H1 (cell line): ENCODE measurements around the gene ARHGAP18. TPM values are rescaled to one million over a fixed set of nuclear protein-coding genes. Genes with fewer than 3 reads are reported as not detected.

Experiments used
- CTCF ChIA-PET: fragments of 300-600 bp; sonication (Branson Sonifier 250); formaldehyde crosslinking; loops from one replicate; lab custom pipeline; 2021; ENCODE audit not compliant: partially characterized antibody; lab: Charles Lee
- POLR2A ChIA-PET: fragments of 300-600 bp; sonication (Branson Sonifier 250); formaldehyde crosslinking; loops from one replicate; lab custom pipeline; 2021; ENCODE audit warnings: inconsistent platforms; ENCODE audit not compliant: partially characterized antibody; lab: Charles Lee
- DNase-seq, 2 experiments: peaks; one replicate each; pipeline versions ENCODE4 v3.0.0 to v3.0.0-alpha.2; 2010 to 2022; ENCODE audit warnings: low spot score in 2 of 2, low read depth in 1 of 2, mixed read lengths in 1 of 2
- FAIRE-seq: peaks from 2 replicates; lab custom pipeline; 2011; peaks lifted over from hg19 to GRCh38; lab: Jason Lieb, UNC
- H2AFZ ChIP-seq: 2 replicates; pipeline ENCODE4 v1.8.1; 2012; ENCODE audit warnings: low read length, inconsistent platforms
- H2AK5ac ChIP-seq: 2 replicates; pipeline ENCODE4 v1.6.1; 2013; ENCODE audit warnings: low read depth, low read length
- H2BK120ac ChIP-seq: replicated peaks from 2 replicates; pipeline ENCODE3; 2013; ENCODE audit warnings: low read depth, low read length, inconsistent platforms
- H2BK12ac ChIP-seq: 2 replicates; pipeline ENCODE4 v1.6.1; 2013; ENCODE audit warnings: low read depth, low read length
- H2BK15ac ChIP-seq: 2 replicates; pipeline ENCODE4 v1.6.1; 2013; ENCODE audit warnings: low read length
- H2BK20ac ChIP-seq: 2 replicates; pipeline ENCODE4 v1.6.1; 2013; ENCODE audit warnings: low read length
- H2BK5ac ChIP-seq: 2 replicates; pipeline ENCODE4 v1.6.1; 2013; ENCODE audit warnings: low read depth, low read length
- H3K14ac ChIP-seq: 2 replicates; pipeline ENCODE4 v1.6.1; 2013; ENCODE audit warnings: inconsistent platforms; ENCODE audit not compliant: insufficient read length
- H3K18ac ChIP-seq: 2 replicates; pipeline ENCODE4 v1.6.1; 2013; ENCODE audit warnings: low read length; ENCODE audit errors: extremely low read depth
- H3K23ac ChIP-seq: 2 replicates; pipeline ENCODE4 v1.6.1; 2013; ENCODE audit warnings: inconsistent platforms; ENCODE audit not compliant: insufficient read length
- H3K23me2 ChIP-seq: 2 replicates; pipeline ENCODE4 v1.6.1; 2013; ENCODE audit warnings: low read depth, low read length
- H3K27ac ChIP-seq: 2 replicates; pipeline ENCODE4 v1.6.1; 2011; ENCODE audit warnings: low read depth, low read length, inconsistent platforms
- H3K27me3 ChIP-seq, 4 experiments: replicated peaks in 1 of 4; 1 replicate in 1 of 4; 2 replicates in 3 of 4; pipeline versions ENCODE4 v1.6.1 to v1.8.1; 2011 to 2013; ENCODE audit warnings: low read length in 3 of 4, mild to moderate bottlenecking in 3 of 4, inconsistent platforms in 2 of 4, mixed read lengths in 2 of 4, moderate library complexity in 1 of 4; ENCODE audit not compliant: control insufficient read depth in 3 of 4, insufficient read depth in 3 of 4; ENCODE audit errors: extremely low read depth in 1 of 4
- H3K36me3 ChIP-seq, 4 experiments: 2 replicates each; pipeline versions ENCODE4 v1.6.1 to v1.8.1; 2011 to 2013; ENCODE audit warnings: mild to moderate bottlenecking in 4 of 4, low read length in 3 of 4, moderate library complexity in 2 of 4, control low read depth in 1 of 4, inconsistent platforms in 1 of 4; ENCODE audit not compliant: insufficient read depth in 4 of 4, control insufficient read depth in 2 of 4
- H3K4ac ChIP-seq: replicated peaks from 2 replicates; pipeline ENCODE3; 2013; ENCODE audit warnings: low read length, low read depth, mixed read lengths, inconsistent platforms; ENCODE audit not compliant: insufficient read length
- H3K4me1 ChIP-seq, 4 experiments: replicated peaks in 1 of 4; 1 replicate in 1 of 4; 2 replicates in 3 of 4; pipeline versions ENCODE4 v1.6.1 to v1.8.1; 2011 to 2013; ENCODE audit warnings: low read length in 3 of 4, inconsistent platforms in 2 of 4, mixed read lengths in 1 of 4; ENCODE audit not compliant: insufficient read depth in 4 of 4, control insufficient read depth in 3 of 4
- H3K4me2 ChIP-seq, 2 experiments: 2 replicates each; pipeline versions ENCODE4 v1.6.1 to v1.8.1; 2011 to 2013; ENCODE audit warnings: low read depth in 2 of 2, low read length in 2 of 2, control low read depth in 1 of 2, inconsistent platforms in 1 of 2, mild to moderate bottlenecking in 1 of 2; ENCODE audit not compliant: insufficient read depth in 1 of 2
- H3K4me3 ChIP-seq, 4 experiments: fragments of 200-600, 300-600 bp in 1 of 4; sonication (generic), shearing (Covaris generic), sonication (Bioruptor Twin) in 1 of 4; 2 replicates each; pipeline versions ENCODE4 v1.5.1 to v1.8.1; 2011 to 2016; ENCODE audit warnings: low read length in 4 of 4, low read depth in 3 of 4, control low read depth in 2 of 4, inconsistent platforms in 2 of 4, mild to moderate bottlenecking in 2 of 4, mixed read lengths in 1 of 4, moderate library complexity in 1 of 4; ENCODE audit not compliant: insufficient read depth in 2 of 4; ENCODE audit errors: extremely low read depth in 1 of 4
- H3K56ac ChIP-seq: replicated peaks from 2 replicates; pipeline ENCODE3; 2013; ENCODE audit warnings: low read depth, mild to moderate bottlenecking, mixed read lengths, low read length, inconsistent platforms; ENCODE audit not compliant: insufficient read length
- H3K79me1 ChIP-seq: 2 replicates; pipeline ENCODE4 v1.6.1; 2013; ENCODE audit warnings: low read depth, low read length, control low read depth
- H3K79me2 ChIP-seq, 2 experiments: 2 replicates each; pipeline versions ENCODE4 v1.6.1 to v1.8.1; 2012 to 2013; ENCODE audit warnings: low read length in 2 of 2, mild to moderate bottlenecking in 2 of 2, inconsistent platforms in 1 of 2; ENCODE audit not compliant: insufficient read depth in 2 of 2, control insufficient read depth in 1 of 2
- H3K9ac ChIP-seq, 4 experiments: replicated peaks in 1 of 4; 1 replicate in 1 of 4; 2 replicates in 3 of 4; pipeline versions ENCODE4 v1.6.1 to v1.8.1; 2011 to 2013; ENCODE audit warnings: low read depth in 3 of 4, low read length in 3 of 4, control low read depth in 2 of 4, mild to moderate bottlenecking in 2 of 4, moderate library complexity in 2 of 4, inconsistent platforms in 1 of 4; ENCODE audit errors: extremely low read depth in 1 of 4
- H3K9me3 ChIP-seq, 2 experiments: 2 replicates each; pipeline versions ENCODE4 v1.6.1 to v1.8.1; 2012 to 2013; ENCODE audit warnings: mild to moderate bottlenecking in 2 of 2, moderate library complexity in 2 of 2, control low read depth in 1 of 2, inconsistent platforms in 1 of 2, low read depth in 1 of 2, low read length in 1 of 2, mixed read lengths in 1 of 2; ENCODE audit not compliant: insufficient read depth in 2 of 2
- H4K20me1 ChIP-seq, 2 experiments: replicated peaks in 1 of 2; 2 replicates each; pipeline versions ENCODE3 to v1.8.1; 2011 to 2013; ENCODE audit warnings: inconsistent platforms in 2 of 2, low read length in 2 of 2, mild to moderate bottlenecking in 1 of 2; ENCODE audit not compliant: insufficient read depth in 2 of 2, control insufficient read depth in 1 of 2
- H4K5ac ChIP-seq: 2 replicates; pipeline ENCODE4 v1.6.1; 2013; ENCODE audit warnings: low read length, low read depth, mixed read lengths, inconsistent platforms; ENCODE audit not compliant: insufficient read length
- H4K8ac ChIP-seq: 2 replicates; pipeline ENCODE4 v1.8.0; 2013; ENCODE audit warnings: mild to moderate bottlenecking, moderate library complexity, low read length, inconsistent platforms; ENCODE audit not compliant: insufficient read depth; ENCODE audit errors: extremely low read depth
- H4K91ac ChIP-seq: replicated peaks from 2 replicates; pipeline ENCODE3; 2013; ENCODE audit warnings: low read length, mixed read lengths, inconsistent platforms; ENCODE audit not compliant: insufficient read length
- BCL11A ChIP-seq, 2 experiments: IDR thresholded peaks; one replicate each; pipeline ENCODE4 v1.6.1; 2011; ENCODE audit warnings: low read depth in 2 of 2, low read length in 2 of 2, mild to moderate bottlenecking in 2 of 2
- BRCA1 ChIP-seq: IDR thresholded peaks from 2 replicates; pipeline ENCODE4 v1.6.1; 2012; ENCODE audit warnings: low read depth, low read length, improper control_type of control experiment
- FOSL1 ChIP-seq: IDR thresholded peaks from 2 replicates; pipeline ENCODE4 v1.6.1; 2011; ENCODE audit warnings: mild to moderate bottlenecking, low read depth, low read length, moderate library complexity; ENCODE audit not compliant: insufficient read depth
- GTF2F1 ChIP-seq: IDR thresholded peaks from 2 replicates; pipeline ENCODE4 v1.6.1; 2012; ENCODE audit warnings: low read depth, low read length, improper control_type of control experiment, borderline replicate concordance
- HDAC2 ChIP-seq, 2 experiments: fragments of 300-600 bp in 1 of 2; sonication (generic) in 1 of 2; IDR thresholded peaks; 2 replicates each; pipeline ENCODE4 v1.6.1; 2011 to 2012; ENCODE audit warnings: low read depth in 2 of 2, low read length in 2 of 2, mild to moderate bottlenecking in 2 of 2, moderate library complexity in 2 of 2, borderline replicate concordance in 1 of 2, inconsistent platforms in 1 of 2
- KDM4A ChIP-seq: IDR thresholded peaks from one replicate; pipeline ENCODE4 v1.7.1; 2012; ENCODE audit warnings: low read depth, mild to moderate bottlenecking, moderate library complexity, low read length, inconsistent platforms; ENCODE audit not compliant: severe bottlenecking
- PHF8 ChIP-seq: fragments of 200-600 bp; sonication (generic); conservative IDR thresholded peaks from 2 replicates; pipeline ENCODE4 v1.7.1; 2012; ENCODE audit warnings: low read depth, mild to moderate bottlenecking, inconsistent platforms, low read length, moderate library complexity
- SIX5 ChIP-seq: IDR thresholded peaks from 2 replicates; pipeline ENCODE4 v1.6.1; 2011; ENCODE audit warnings: mild to moderate bottlenecking, low read depth, low read length
- WGBS, 2 experiments: shearing (Covaris generic) in 1 of 2; methylation state at CpG; one replicate each; pipeline versions ENCODE4 v1.1.6 to v1.1.7; 2013 to 2015; ENCODE audit warnings: low lambda C conversion rate in 2 of 2, mixed read lengths in 2 of 2, inconsistent platforms in 1 of 2, low coverage in 1 of 2, missing lambda C conversion rate in 1 of 2; ENCODE audit not compliant: insufficient replicate concordance in 2 of 2, insufficient coverage in 1 of 2, insufficient read length in 1 of 2; ENCODE audit errors: extremely low coverage in 1 of 2, missing lambda C conversion rate in 1 of 2; 5-methylcytosine and 5-hydroxymethylcytosine counted together
- polyA plus RNA-seq, 7 experiments: library from polyadenylated mRNA; depleted of rRNA in 3 of 7; stranded (reverse) in 5 of 7; unstranded in 2 of 7; fragments of >200 nt in 5 of 7; fragments of 200-250 nt in 2 of 7; gene quantifications; 1 replicate in 5 of 7; 2 replicates in 1 of 7; 4 replicates in 1 of 7; pipeline versions ENCODE4 v1.2.1 to v1.2.3, GENCODE V29; 2011 to 2013; ENCODE audit warnings: missing spikeins in 2 of 7, mixed read lengths in 2 of 7
- total RNA-seq: library from RNA; stranded (reverse); fragmentation: NEBNext Ultra II Directional; extraction: Animal tissue kit (Norgen Biotek cat#: 25700); gene quantifications from 2 replicates; pipeline ENCODE4 v1.2.1, GENCODE V29; 2021
- TF ChIP-seq, protein P1 (sequence below): IDR thresholded peaks from 2 replicates; pipeline ENCODE4 v1.6.1; 2012; ENCODE audit warnings: low read length, inconsistent platforms

ARHGAP18 gene
- total and polyA plus RNA-seq, 2 of the 8 experiments (the other 6 are each of a cell fraction or from before 2014, with no cell fraction given) = 0.83 to 4.5 TPM

DNA sequence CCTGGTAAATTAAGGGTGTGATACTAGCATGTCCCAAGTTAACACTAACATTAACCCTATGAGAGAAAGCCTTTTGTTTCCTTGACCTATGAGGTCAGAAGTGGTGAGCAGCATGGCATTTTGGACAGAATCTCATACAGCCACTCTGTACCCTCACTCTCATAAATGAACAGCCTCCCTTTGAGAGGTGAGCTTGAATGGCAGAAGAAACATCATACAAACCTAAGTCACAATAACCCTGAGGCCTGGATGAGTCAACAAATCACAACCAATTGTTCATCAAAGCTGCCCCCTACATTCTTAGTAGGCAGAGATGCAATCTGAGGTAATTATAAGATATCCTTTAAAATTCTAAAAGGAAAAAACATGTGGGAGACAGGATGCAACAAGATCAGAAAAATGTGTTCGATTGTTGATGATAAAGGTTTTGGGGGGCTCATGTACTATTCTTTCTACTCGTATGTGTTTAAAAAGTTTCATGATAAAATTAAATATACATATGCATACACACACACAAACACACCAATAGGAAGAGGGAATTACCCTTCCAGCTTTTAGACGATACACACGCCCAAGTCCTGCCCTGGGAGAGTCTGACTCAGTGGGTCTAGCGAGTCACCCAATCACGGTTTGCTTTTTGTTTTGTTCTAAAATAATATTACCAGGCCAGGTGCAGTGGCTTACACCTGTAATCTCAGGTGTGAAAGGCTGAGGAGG lies 117.3 kb downstream of the ARHGAP18 start:
- no peaks in the 10 kb centered on the region for H3K79me1 ChIP-seq
- 98% methylated on average over 6 of the region's 6 CpGs; no CpG with 5 or more reads in 1 of the 2 experiments for WGBS, 2 experiments
- no peak overlapping the region for H3K27ac ChIP-seq
- no peak overlapping the region for H2BK15ac ChIP-seq
- H3K79me2 ChIP-seq = no peaks in the 10 kb centered on the region
- H3K4me3 ChIP-seq = no peak overlapping the region
- no peak overlapping the region for H3K14ac ChIP-seq
- DNase-seq (no peak), FAIRE-seq (no peak)
- CTCF ChIA-PET = interaction anchor here (0.6 to 3.6 kb wide), 9 partner anchors 18 to 222 kb away, joined by 3 to 16 read pairs (median 4); no protein-coding TSS in a partner anchor
- H2BK20ac ChIP-seq = no peak overlapping the region
- TF ChIP-seq, protein P1, sequence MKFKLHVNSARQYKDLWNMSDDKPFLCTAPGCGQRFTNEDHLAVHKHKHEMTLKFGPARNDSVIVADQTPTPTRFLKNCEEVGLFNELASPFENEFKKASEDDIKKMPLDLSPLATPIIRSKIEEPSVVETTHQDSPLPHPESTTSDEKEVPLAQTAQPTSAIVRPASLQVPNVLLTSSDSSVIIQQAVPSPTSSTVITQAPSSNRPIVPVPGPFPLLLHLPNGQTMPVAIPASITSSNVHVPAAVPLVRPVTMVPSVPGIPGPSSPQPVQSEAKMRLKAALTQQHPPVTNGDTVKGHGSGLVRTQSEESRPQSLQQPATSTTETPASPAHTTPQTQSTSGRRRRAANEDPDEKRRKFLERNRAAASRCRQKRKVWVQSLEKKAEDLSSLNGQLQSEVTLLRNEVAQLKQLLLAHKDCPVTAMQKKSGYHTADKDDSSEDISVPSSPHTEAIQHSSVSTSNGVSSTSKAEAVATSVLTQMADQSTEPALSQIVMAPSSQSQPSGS = no peak
- TF ChIP-seq KDM4A (no peak), HDAC2 (IDR thresholded peaks at IDR 0.05; ENCODE audit: borderline replicate concordance in 1 of 2, low read depth in 2 of 2, low read length in 2 of 2) (no peak), BCL11A (IDR thresholded peaks at IDR 0.05; ENCODE audit: low read depth in 2 of 2, low read length in 2 of 2) (no peak), PHF8 (no peak), BRCA1 (no peak), SIX5 (no peak), FOSL1 (no peak), GTF2F1 (no peak)
- H2BK5ac ChIP-seq = no peak overlapping the region
- no peak overlapping the region for H2BK120ac ChIP-seq
- H3K9me3 ChIP-seq = no peaks in the 10 kb centered on the region
- POLR2A ChIA-PET = no interaction called here
- H3K4me1 ChIP-seq = no peaks in the 10 kb centered on the region
- no peak overlapping the region for H3K56ac ChIP-seq
- H4K91ac ChIP-seq = no peak overlapping the region
- no peak overlapping the region for H2BK12ac ChIP-seq
- no peak overlapping the region for H3K4ac ChIP-seq
- H2AK5ac ChIP-seq = no peak overlapping the region
- no peak overlapping the region for H3K4me2 ChIP-seq
- H2AFZ ChIP-seq = no peak overlapping the region
- no peaks in the 10 kb centered on the region for H3K36me3 ChIP-seq
- no peak overlapping the region for H4K8ac ChIP-seq
- no peak overlapping the region for H3K18ac ChIP-seq
- no peaks in the 10 kb centered on the region for H3K27me3 ChIP-seq
- no peak overlapping the region; a peak in 1 of 7 replicates for H3K9ac ChIP-seq
- no peak overlapping the region for H3K23ac ChIP-seq
- H4K20me1 ChIP-seq = no peaks in the 10 kb centered on the region
- no peaks in the 10 kb centered on the region for H3K23me2 ChIP-seq
- no peak overlapping the region for H4K5ac ChIP-seq
